Heart left ventricle (tissue), 16 donors: ENCODE measurements around the gene LRRTM4. TPM values are rescaled to one million over a fixed set of nuclear protein-coding genes. Genes with fewer than 3 reads are reported as not detected.

Source experiments
- ATAC-seq, 4 donors: fragments of 200-7000 bp; cut with Tn5 transposase; one replicate each; pipeline ENCODE4 v1.9.1; 2020 to 2022; ENCODE audit warnings: moderate library complexity in 4 of 4, mild to moderate bottlenecking in 3 of 4, moderate number of reproducible peaks in 1 of 4
- DNase-seq, 5 donors: peaks; one replicate each; pipeline ENCODE4 v3.0.0-alpha.2; 2020
- H3K27ac ChIP-seq, 12 donors: fragments of 200-600 bp; sonication (generic) in 4 of 12; one replicate each; pipeline versions ENCODE4 v1.5.0 to v1.8.0; 2016 to 2022; ENCODE audit warnings: mild to moderate bottlenecking in 2 of 12
- H3K27me3 ChIP-seq, 9 donors: fragments of 200-600 bp; sonication (generic) in 2 of 9; one replicate each; pipeline versions ENCODE4 v1.5.1 to v1.8.0; 2016 to 2022; ENCODE audit warnings: mild to moderate bottlenecking in 3 of 9
- H3K36me3 ChIP-seq, 9 donors: fragments of 200-600 bp; sonication (generic) in 2 of 9; one replicate each; pipeline versions ENCODE4 v1.5.0 to v1.8.0; 2018 to 2022; ENCODE audit warnings: mild to moderate bottlenecking in 2 of 9
- H3K4me1 ChIP-seq, 12 donors: fragments of 200-600 bp; sonication (generic) in 4 of 12; one replicate each; pipeline versions ENCODE4 v1.5.0 to v1.8.0; 2016 to 2022; ENCODE audit warnings: mild to moderate bottlenecking in 3 of 12
- H3K4me3 ChIP-seq, 12 donors: fragments of 200-600 bp; sonication (generic) in 4 of 12; one replicate each; pipeline versions ENCODE4 v1.5.0 to v1.8.0; 2017 to 2022; ENCODE audit warnings: mild to moderate bottlenecking in 9 of 12, moderate library complexity in 4 of 12
- H3K9me3 ChIP-seq, 12 donors: fragments of 200-600 bp; sonication (generic) in 4 of 12; one replicate each; pipeline versions ENCODE4 v1.5.0 to v1.8.0; 2016 to 2022; ENCODE audit warnings: mild to moderate bottlenecking in 1 of 12
- POLR2A ChIP-seq, 2 donors: fragments of 450-650 bp; IDR thresholded peaks; one replicate each; pipeline ENCODE4 v1.6.1; 2017; ENCODE audit warnings: antibody characterized with exemption in 2 of 2, mild to moderate bottlenecking in 2 of 2, moderate library complexity in 2 of 2
- WGBS, 4 donors: extraction: QIAGEN DNeasy Blood & Tissue Kit in 2 of 4; methylation state at CpG; one replicate each; pipeline versions ENCODE4 v1.1.5 to v1.1.7; 2013 to 2018; 5-methylcytosine and 5-hydroxymethylcytosine counted together
- intact Hi-C, 10 donors: fragments of 100-400 bp; cut with DNase I; formaldehyde crosslinking; loops; one replicate each; pipeline versions ENCODE4 v1.11.1 to v1.14.2; 2022
- polyA plus RNA-seq, 2 donors: library from polyadenylated mRNA; stranded (reverse); fragments of 200-250 nt; gene quantifications; one replicate each; pipeline ENCODE4 v1.2.3, GENCODE V29; 2013
- total RNA-seq, 9 donors: library from RNA; depleted of rRNA in 2 of 9; stranded (reverse); fragments of >200 nt in 2 of 9; fragmentation: NEBNext Ultra II Directional in 3 of 9; extraction: Animal tissue kit (Norgen Biotek cat#: 25700) in 3 of 9; gene quantifications; one replicate each; pipeline versions ENCODE4 v1.1.0 to v1.2.4, GENCODE V29; 2016 to 2023
- TF ChIP-seq, protein P1 (sequence below), 12 donors: fragments of 200-600 bp; sonication (generic) in 4 of 12; IDR thresholded peaks; one replicate each; pipeline versions ENCODE4 v1.5.0 to v1.8.0; 2018 to 2022; ENCODE audit warnings: antibody characterized with exemption in 12 of 12, mild to moderate bottlenecking in 5 of 12
- donor health status: ischemic (EF 13 %, LVEDD 7.1; RV severe dilation, severe dysfunction).
- donor health status: healthy with polysubstance abuse.
- donor health status: DM: no; HTN: yes; CAD: no.
- donor health status: DM: no; HTN: no; CAD: no.
- donor health status: ischemic (EF 25% LVEDD 6.9; RV normal size, moderate dysfunction).
- donor health status: ischemic (EF 25% LVEDD 5.7; RV mildly dilated, moderate dysfunction).
- donor health status: healthy.
- donor health status: DM: yes; HTN: yes; CAD: no.
- donor health status: ischemic (EF 35%, LVEDD 5.7; RV mildly dilated, moderate dysfunction).
- donor health status: nonischemic (EF 11% LVEDD 7.7; RV severe dilation, severe dysfunction).
- donor health status: DM: yes; HTN: yes; CAD: no.
- donor health status: PGD.
- donor health status: ischemic (EF 29% LVEDD 5.4; RV normal size, mild dysfunction).
- donor health status: nonischemic (EF 23%, LVEDD 6.1; RV moderate dilation, normal function).

LRRTM4 gene
- total and polyA plus RNA-seq, 11 donors: 0.15 to 1.3 (median 0.50) TPM; not detected in 1

DNA sequence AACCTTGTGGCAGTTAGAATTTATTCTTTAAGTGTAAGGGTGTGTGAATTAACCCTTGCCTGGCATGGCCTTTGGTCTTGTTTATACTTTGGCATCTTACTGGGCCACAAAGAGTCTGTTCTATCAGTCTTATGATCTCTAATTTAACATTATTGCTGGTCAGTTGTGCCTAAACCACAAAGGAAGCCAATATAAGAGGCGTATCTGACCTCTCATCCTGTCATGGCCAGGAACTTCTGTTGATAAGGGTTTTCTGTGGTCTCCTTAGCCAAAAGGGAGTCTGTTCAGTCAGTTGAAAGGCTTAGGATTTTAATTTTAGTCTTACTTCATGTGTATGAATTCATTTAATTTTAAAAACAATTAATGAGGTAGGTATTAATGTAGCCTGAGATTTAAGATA is 127.2 kb downstream of the LRRTM4 start:
- H3K9me3 ChIP-seq: no peaks in the 10 kb centered on the region
- H3K36me3 ChIP-seq: no peaks in the 10 kb centered on the region
- no peak for DNase-seq
- no peaks in the 10 kb centered on the region for H3K27me3 ChIP-seq
- no peaks in the 10 kb centered on the region for H3K4me1 ChIP-seq
- H3K27ac ChIP-seq: no peak overlapping the region
- no peak overlapping the region for H3K4me3 ChIP-seq
- TF ChIP-seq, protein P1, sequence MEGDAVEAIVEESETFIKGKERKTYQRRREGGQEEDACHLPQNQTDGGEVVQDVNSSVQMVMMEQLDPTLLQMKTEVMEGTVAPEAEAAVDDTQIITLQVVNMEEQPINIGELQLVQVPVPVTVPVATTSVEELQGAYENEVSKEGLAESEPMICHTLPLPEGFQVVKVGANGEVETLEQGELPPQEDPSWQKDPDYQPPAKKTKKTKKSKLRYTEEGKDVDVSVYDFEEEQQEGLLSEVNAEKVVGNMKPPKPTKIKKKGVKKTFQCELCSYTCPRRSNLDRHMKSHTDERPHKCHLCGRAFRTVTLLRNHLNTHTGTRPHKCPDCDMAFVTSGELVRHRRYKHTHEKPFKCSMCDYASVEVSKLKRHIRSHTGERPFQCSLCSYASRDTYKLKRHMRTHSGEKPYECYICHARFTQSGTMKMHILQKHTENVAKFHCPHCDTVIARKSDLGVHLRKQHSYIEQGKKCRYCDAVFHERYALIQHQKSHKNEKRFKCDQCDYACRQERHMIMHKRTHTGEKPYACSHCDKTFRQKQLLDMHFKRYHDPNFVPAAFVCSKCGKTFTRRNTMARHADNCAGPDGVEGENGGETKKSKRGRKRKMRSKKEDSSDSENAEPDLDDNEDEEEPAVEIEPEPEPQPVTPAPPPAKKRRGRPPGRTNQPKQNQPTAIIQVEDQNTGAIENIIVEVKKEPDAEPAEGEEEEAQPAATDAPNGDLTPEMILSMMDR (IDR thresholded peaks at IDR 0.05): no peak
- no peak for TF ChIP-seq POLR2A (IDR thresholded peaks at IDR 0.05)
- 42 to 59% (median 46%) methylated on average over 1 of the region's 1 CpG for WGBS, 4 donors
- no peak for ATAC-seq
- intact Hi-C loops: no loop called here

DNA sequence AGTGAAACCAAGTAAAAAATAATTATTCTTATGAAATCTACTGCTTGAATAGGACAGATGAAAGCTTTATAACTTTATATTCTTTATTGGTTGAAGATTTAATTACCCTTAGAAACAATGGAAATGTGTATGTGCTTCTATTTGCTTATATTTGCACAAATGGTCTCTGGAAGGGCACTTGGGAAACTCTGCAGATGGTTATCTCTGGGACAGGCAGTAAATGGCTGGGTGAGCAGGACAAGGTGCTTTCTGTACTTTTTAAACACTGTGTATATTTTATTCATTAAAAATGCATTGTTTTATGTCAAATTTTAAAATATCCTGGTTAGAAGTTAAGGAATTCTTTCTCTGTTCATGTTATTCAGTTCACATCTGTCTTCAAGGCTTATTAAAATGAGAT is 131.1 kb downstream of the LRRTM4 start:
- ATAC-seq (no peak), DNase-seq (no peak)
- Histone ChIP-seq H3K9me3 (no peaks in the 10 kb centered on the region), H3K27ac (no peak overlapping the region), H3K36me3 (no peaks in the 10 kb centered on the region), H3K4me3 (no peak overlapping the region), H3K27me3 (no peaks in the 10 kb centered on the region), H3K4me1 (no peaks in the 10 kb centered on the region)
- intact Hi-C loops: no loop called here
- TF ChIP-seq POLR2A (IDR thresholded peaks at IDR 0.05): no peak
- TF ChIP-seq, protein P1 (IDR thresholded peaks at IDR 0.05): no peak

DNA sequence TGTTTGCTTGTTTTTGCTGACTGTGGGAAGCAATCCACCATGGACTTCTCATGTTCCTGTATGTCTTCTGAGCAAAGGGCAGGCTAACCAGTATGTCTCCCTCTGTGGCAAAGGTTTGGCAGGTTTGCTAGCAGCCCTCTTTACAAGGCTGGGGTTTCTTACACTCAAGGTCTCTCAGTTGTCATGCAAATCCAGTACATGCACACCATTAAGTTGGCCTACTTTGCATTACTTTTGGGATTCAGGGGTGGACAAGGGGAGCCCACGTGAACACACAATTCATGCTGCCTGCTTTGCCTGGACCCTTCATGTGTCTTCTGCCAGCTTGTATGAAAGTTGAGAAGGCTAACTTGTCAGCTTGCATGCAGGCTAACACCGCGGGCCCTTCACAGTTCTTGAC is 134.9 kb downstream of the LRRTM4 start:
- no peaks in the 10 kb centered on the region for H3K36me3 ChIP-seq
- WGBS, 4 donors: 59 to 72% (median 61%) methylated on average over 3 of the region's 3 CpGs
- H3K9me3 ChIP-seq: no peaks in the 10 kb centered on the region
- H3K27me3 ChIP-seq: no peaks in the 10 kb centered on the region
- intact Hi-C loops: no loop called here
- ATAC-seq: no peak
- TF ChIP-seq, protein P1 (IDR thresholded peaks at IDR 0.05): no peak
- no peak for TF ChIP-seq POLR2A (IDR thresholded peaks at IDR 0.05)
- DNase-seq: no peak
- H3K27ac ChIP-seq: no peak overlapping the region
- no peaks in the 10 kb centered on the region for H3K4me1 ChIP-seq
- no peak overlapping the region for H3K4me3 ChIP-seq

DNA sequence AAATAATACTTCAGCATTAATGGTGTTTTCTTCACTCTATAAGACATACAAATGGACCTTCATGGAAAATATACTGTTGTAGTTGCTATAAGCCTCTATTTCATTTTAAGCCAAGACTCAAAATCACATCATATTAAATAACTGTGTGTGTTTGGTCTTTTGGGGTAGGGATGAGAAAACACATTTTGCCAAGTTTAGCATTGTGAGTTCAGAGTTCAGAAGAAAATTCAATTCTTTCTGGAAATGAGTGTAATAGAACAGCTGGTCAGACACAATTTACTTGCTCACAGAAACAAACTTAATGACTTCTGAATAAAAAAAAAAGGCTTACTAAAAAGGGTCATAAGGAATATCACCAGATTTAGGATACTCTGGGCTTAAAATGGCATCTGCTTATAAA is 149.5 kb downstream of the LRRTM4 start:
- H3K4me3 ChIP-seq: no peak overlapping the region
- no peaks in the 10 kb centered on the region for H3K36me3 ChIP-seq
- H3K4me1 ChIP-seq: no peaks in the 10 kb centered on the region
- TF ChIP-seq, protein P1 (IDR thresholded peaks at IDR 0.05): no peak
- no peak for TF ChIP-seq POLR2A (IDR thresholded peaks at IDR 0.05)
- H3K27ac ChIP-seq: no peak overlapping the region
- H3K27me3 ChIP-seq: no peaks in the 10 kb centered on the region
- no peak for ATAC-seq
- DNase-seq: no peak
- intact Hi-C loops: no loop called here
- no peaks in the 10 kb centered on the region for H3K9me3 ChIP-seq
